Neural progenitor cell (in vitro differentiated cells): ENCODE measurements around the gene OR4N5. TPM values are rescaled to one million over a fixed set of nuclear protein-coding genes. Genes with fewer than 3 reads are reported as not detected.

ENCODE experiments used
- DNase-seq: peaks from one replicate; pipeline ENCODE4 v3.0.0-alpha.2; 2016; ENCODE audit warnings: low spot score
- H2AFZ ChIP-seq: fragments of 200-600 bp; sonication (generic); replicated peaks from 2 replicates; pipeline ENCODE4 v1.6.1; 2016; ENCODE audit warnings: antibody characterized with exemption
- H3F3A ChIP-seq: fragments of 200-600 bp; sonication (generic); 2 replicates; pipeline ENCODE4 v1.6.1; 2016; ENCODE audit warnings: antibody characterized with exemption, low read depth
- H3K27ac ChIP-seq: fragments of 200-600 bp; sonication (generic); 2 replicates; pipeline ENCODE4 v1.5.1; 2016; ENCODE audit warnings: mild to moderate bottlenecking
- H3K27me3 ChIP-seq: fragments of 200-600 bp; sonication (generic); 2 replicates; pipeline ENCODE4 v1.6.1; 2016; ENCODE audit warnings: mild to moderate bottlenecking, moderate library complexity
- H3K36me3 ChIP-seq: fragments of 200-600 bp; sonication (generic); 2 replicates; pipeline ENCODE4 v1.5.1; 2016
- H3K4me1 ChIP-seq: fragments of 200-600 bp; sonication (generic); 2 replicates; pipeline ENCODE4 v1.6.1; 2016; ENCODE audit warnings: mixed run types
- H3K4me2 ChIP-seq: fragments of 200-600 bp; sonication (generic); 2 replicates; pipeline ENCODE4 v1.6.1; 2016
- H3K4me3 ChIP-seq: fragments of 200-600 bp; sonication (generic); 2 replicates; pipeline ENCODE4 v1.5.1; 2016
- H3K79me2 ChIP-seq: fragments of 200-600 bp; sonication (generic); 2 replicates; pipeline ENCODE4 v1.6.1; 2016; ENCODE audit warnings: low read depth
- H3K9ac ChIP-seq: fragments of 200-600 bp; sonication (generic); 2 replicates; pipeline ENCODE4 v1.6.1; 2016
- H3K9me3 ChIP-seq: fragments of 200-600 bp; sonication (generic); 2 replicates; pipeline ENCODE4 v1.5.1; 2016; ENCODE audit warnings: low read depth
- H4K20me1 ChIP-seq: fragments of 200-600 bp; sonication (generic); 2 replicates; pipeline ENCODE4 v1.6.1; 2016; ENCODE audit warnings: low read depth
- H3K27ac Mint-ChIP-seq: 3 replicates; pipeline ENCODE4 v1.8.0; 2021; ENCODE audit warnings: mixed read lengths
- H3K27me3 Mint-ChIP-seq: 2 replicates; pipeline ENCODE4 v1.8.0; 2022; ENCODE audit warnings: low read depth, mild to moderate bottlenecking, inconsistent platforms, moderate library complexity, mixed read lengths; ENCODE audit not compliant: insufficient read depth
- H3K36me3 Mint-ChIP-seq: 3 replicates; pipeline ENCODE4 v1.8.0; 2021; ENCODE audit warnings: mixed read lengths
- H3K4me1 Mint-ChIP-seq: 3 replicates; pipeline ENCODE4 v1.8.0; 2021; ENCODE audit warnings: mixed read lengths
- H3K4me3 Mint-ChIP-seq: 3 replicates; pipeline ENCODE4 v1.8.0; 2021; ENCODE audit warnings: mild to moderate bottlenecking, moderate library complexity, mixed read lengths
- H3K9me3 Mint-ChIP-seq: 3 replicates; pipeline ENCODE4 v1.8.0; 2020; ENCODE audit warnings: mixed read lengths
- EZH2 ChIP-seq: fragments of 200-600 bp; sonication (generic); IDR thresholded peaks from 2 replicates; pipeline ENCODE4 v1.6.1; 2017; ENCODE audit warnings: antibody characterized with exemption, mild to moderate bottlenecking, moderate library complexity
- EZH2phosphoT487 ChIP-seq: fragments of 200-600 bp; sonication (generic); IDR thresholded peaks from 2 replicates; pipeline ENCODE4 v1.6.1; 2017; ENCODE audit warnings: antibody characterized with exemption
- total RNA-seq: library from RNA; depleted of rRNA; stranded (reverse); fragments of >200 nt; gene quantifications from 2 replicates; pipeline ENCODE4 v1.2.3, GENCODE V29; 2015; ENCODE audit warnings: low replicate concordance
- TF ChIP-seq, protein P1 (sequence below): fragments of 200-600 bp; sonication (generic); IDR thresholded peaks from 2 replicates; pipeline ENCODE4 v1.5.1; 2017; ENCODE audit warnings: antibody characterized with exemption, mild to moderate bottlenecking

The OR4N5 gene
- total RNA-seq, 1 donor from 2014 or later, result not detected

DNA sequence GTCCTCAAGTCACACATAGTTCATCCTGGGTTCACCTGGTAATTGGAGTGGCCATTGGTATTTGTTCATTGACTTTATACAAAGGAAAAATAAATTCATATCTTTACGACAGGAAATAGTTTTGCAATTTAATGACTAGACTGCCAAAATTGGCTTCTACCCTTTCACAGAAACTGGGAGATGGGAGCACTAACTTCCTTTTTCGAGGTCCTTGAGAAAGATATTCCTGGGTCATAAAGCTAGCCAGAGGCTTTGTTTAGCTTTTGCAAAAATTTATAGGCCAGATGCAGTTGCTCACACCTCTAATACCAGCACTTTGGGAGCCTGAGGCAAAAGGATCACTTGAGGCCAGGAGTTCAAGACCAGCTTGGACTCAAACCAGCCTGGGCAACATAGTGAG, 41.9 kb downstream of the OR4N5 start:
- H3K9ac ChIP-seq, result no peak overlapping the region
- DNase-seq, result no peak
- peaks cover 27% of the 10 kb centered on the region for H3K9me3 Mint-ChIP-seq
- H3K27me3 Mint-ChIP-seq, result peaks cover 3% of the 10 kb centered on the region
- H3K27ac Mint-ChIP-seq, result no peak overlapping the region
- no peak overlapping the region for H3K27ac ChIP-seq
- H3K4me3 ChIP-seq, result no peak overlapping the region
- H3K4me1 Mint-ChIP-seq, result no peaks in the 10 kb centered on the region
- no peaks in the 10 kb centered on the region for H3K36me3 Mint-ChIP-seq
- H3K4me2 ChIP-seq, result no peak overlapping the region
- H3F3A ChIP-seq, result no peaks in the 10 kb centered on the region
- TF ChIP-seq, protein P1, sequence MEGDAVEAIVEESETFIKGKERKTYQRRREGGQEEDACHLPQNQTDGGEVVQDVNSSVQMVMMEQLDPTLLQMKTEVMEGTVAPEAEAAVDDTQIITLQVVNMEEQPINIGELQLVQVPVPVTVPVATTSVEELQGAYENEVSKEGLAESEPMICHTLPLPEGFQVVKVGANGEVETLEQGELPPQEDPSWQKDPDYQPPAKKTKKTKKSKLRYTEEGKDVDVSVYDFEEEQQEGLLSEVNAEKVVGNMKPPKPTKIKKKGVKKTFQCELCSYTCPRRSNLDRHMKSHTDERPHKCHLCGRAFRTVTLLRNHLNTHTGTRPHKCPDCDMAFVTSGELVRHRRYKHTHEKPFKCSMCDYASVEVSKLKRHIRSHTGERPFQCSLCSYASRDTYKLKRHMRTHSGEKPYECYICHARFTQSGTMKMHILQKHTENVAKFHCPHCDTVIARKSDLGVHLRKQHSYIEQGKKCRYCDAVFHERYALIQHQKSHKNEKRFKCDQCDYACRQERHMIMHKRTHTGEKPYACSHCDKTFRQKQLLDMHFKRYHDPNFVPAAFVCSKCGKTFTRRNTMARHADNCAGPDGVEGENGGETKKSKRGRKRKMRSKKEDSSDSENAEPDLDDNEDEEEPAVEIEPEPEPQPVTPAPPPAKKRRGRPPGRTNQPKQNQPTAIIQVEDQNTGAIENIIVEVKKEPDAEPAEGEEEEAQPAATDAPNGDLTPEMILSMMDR, result no peak
- no peaks in the 10 kb centered on the region for H3K27me3 ChIP-seq
- H4K20me1 ChIP-seq, result no peaks in the 10 kb centered on the region
- H3K4me3 Mint-ChIP-seq, result no peak overlapping the region
- no peaks in the 10 kb centered on the region for H3K79me2 ChIP-seq
- H3K36me3 ChIP-seq, result no peaks in the 10 kb centered on the region
- no peaks in the 10 kb centered on the region for H3K4me1 ChIP-seq
- H2AFZ ChIP-seq, result no peak overlapping the region
- peaks cover 34% of the 10 kb centered on the region for H3K9me3 ChIP-seq

DNA sequence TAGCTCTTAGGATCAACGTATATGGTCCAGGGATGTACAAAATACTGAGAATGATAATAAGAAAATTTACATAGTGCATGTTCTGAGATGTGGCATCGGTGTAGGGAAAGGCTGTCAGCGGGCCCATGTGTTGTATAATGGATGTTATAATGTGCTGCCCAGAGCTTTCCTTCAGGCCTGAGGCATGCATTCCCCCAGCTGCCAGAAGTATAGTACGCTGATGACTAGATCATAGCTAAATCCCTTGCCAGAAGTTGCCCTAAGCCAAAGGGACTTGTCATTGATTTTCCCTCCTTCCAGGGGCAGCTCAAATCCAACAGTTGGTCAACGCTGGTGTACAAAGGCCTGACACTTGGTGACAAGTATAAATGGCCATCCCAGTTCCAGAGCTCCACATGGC, 45.6 kb downstream of the OR4N5 start:
- H3K9me3 ChIP-seq, result peaks cover 29% of the 10 kb centered on the region
- no peak for DNase-seq
- H3F3A ChIP-seq, result no peaks in the 10 kb centered on the region
- TF ChIP-seq EZH2 (no peak), EZH2phosphoT487 (no peak)
- TF ChIP-seq, protein P1, result no peak
- H3K4me1 ChIP-seq, result no peaks in the 10 kb centered on the region
- no peak overlapping the region for H2AFZ ChIP-seq
- H3K4me3 Mint-ChIP-seq, result no peak overlapping the region
- no peaks in the 10 kb centered on the region for H3K27me3 ChIP-seq
- H3K9me3 Mint-ChIP-seq, result peaks cover 23% of the 10 kb centered on the region
- no peaks in the 10 kb centered on the region for H3K36me3 ChIP-seq
- H3K4me2 ChIP-seq, result no peak overlapping the region
- H3K4me3 ChIP-seq, result no peak overlapping the region
- peaks cover 5% of the 10 kb centered on the region for H3K27me3 Mint-ChIP-seq
- H3K27ac Mint-ChIP-seq, result no peak overlapping the region
- H4K20me1 ChIP-seq, result no peaks in the 10 kb centered on the region
- no peak overlapping the region for H3K27ac ChIP-seq
- no peaks in the 10 kb centered on the region for H3K79me2 ChIP-seq
- no peaks in the 10 kb centered on the region for H3K36me3 Mint-ChIP-seq
- H3K9ac ChIP-seq, result no peak overlapping the region
- no peaks in the 10 kb centered on the region for H3K4me1 Mint-ChIP-seq

DNA sequence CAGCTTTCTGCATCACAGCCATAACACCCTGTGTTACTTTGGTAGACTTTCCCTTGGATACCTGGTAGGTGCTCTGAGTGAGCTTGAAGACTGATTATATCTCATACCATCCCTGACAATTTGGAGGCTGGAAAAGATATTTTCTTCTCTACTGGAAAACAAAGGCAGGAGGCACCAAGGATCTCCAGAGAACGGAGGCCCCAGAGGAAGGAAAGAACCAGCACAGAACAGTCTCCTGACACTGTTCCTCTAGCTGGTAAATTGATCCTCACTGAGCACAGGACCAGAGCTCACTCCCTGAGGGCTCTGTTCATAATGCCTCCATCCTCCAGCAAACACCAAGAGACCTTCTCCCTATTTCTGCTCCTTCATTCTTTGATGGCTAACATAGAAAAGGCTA, 52.0 kb downstream of the OR4N5 start, which contains the start of gene OR11G2:
Gene OR11G2 (plus strand): TSS at position 301 of the 400 bp plus-strand sequence. CDS start 6,542 bp downstream, outside the sequence.
- H3K27me3 Mint-ChIP-seq, result peaks cover 6% of the 10 kb centered on the region
- Histone ChIP-seq H3K79me2 (no peaks in the 10 kb centered on the region), H3K27me3 (no peaks in the 10 kb centered on the region), H3K4me2 (no peak within 1 kb of the TSS), H2AFZ (no peak within 1 kb of the TSS), H3K36me3 (no peaks in the 10 kb centered on the region), H3K9ac (no peak within 1 kb of the TSS), H3K4me1 (no peaks in the 10 kb centered on the region), H3K27ac (no peak within 1 kb of the TSS), H3K9me3 (peaks cover 39% of the 10 kb centered on the region), H4K20me1 (no peaks in the 10 kb centered on the region), H3F3A (no peaks in the 10 kb centered on the region), H3K4me3 (no peak within 1 kb of the TSS)
- TF ChIP-seq EZH2phosphoT487, result no peak
- TF ChIP-seq, protein P1, result no peak
- TF ChIP-seq EZH2, result no peak
- H3K4me1 Mint-ChIP-seq, result no peaks in the 10 kb centered on the region
- no peaks in the 10 kb centered on the region for H3K36me3 Mint-ChIP-seq
- no peak within 1 kb of the TSS for H3K27ac Mint-ChIP-seq
- H3K4me3 Mint-ChIP-seq, result no peak within 1 kb of the TSS
- H3K9me3 Mint-ChIP-seq, result peaks cover 13% of the 10 kb centered on the region
- DNase-seq, result no peak
